A549 (cell line): ENCODE results near the gene CCDC34. TPM values are rescaled to one million over a fixed set of nuclear protein-coding genes. Genes with fewer than 3 reads are reported as not detected.

Source experiments
- ATAC-seq, 2 experiments: fragments of 200-7000 bp in 1 of 2; fragments of >200 bp in 1 of 2; cut with Nextera tagmentation in 1 of 2; cut with Tn5 transposase in 1 of 2; 3 replicates each; pipeline versions ENCODE4 v1.8.0 to v1.9.1; 2018 to 2020; ENCODE audit warnings: mild to moderate bottlenecking in 1 of 2, moderate library complexity in 1 of 2
- CTCF ChIA-PET: fragments of 300-600 bp; sonication (Branson Sonifier 250); formaldehyde crosslinking; extraction: SDS; loops from one replicate; lab custom pipeline; 2021; ENCODE audit warnings: antibody characterized with exemption, inconsistent platforms; lab: Yijun Ruan, JAX
- POLR2A ChIA-PET: fragments of 350-600 bp; formaldehyde crosslinking; extraction: SDS; loops from one replicate; lab custom pipeline; 2021; ENCODE audit warnings: antibody characterized with exemption, inconsistent platforms; lab: Yijun Ruan, JAX
- DNase-seq, 2 experiments: peaks; one replicate each; pipeline versions ENCODE4 v3.0.0 to v3.0.0-alpha.2; 2011 to 2016; ENCODE audit warnings: low read depth in 1 of 2, low spot score in 1 of 2
- FAIRE-seq: peaks from 2 replicates; lab custom pipeline; 2011; peaks lifted over from hg19 to GRCh38; lab: Jason Lieb, UNC
- H3K27ac ChIP-seq, 2 experiments: fragments of >200 bp; sonication (Bioruptor Twin); formaldehyde crosslinking; 3 replicates each; pipeline ENCODE4 v1.5.1; 2016 to 2017
- H3K4me1 ChIP-seq: fragments of >200 bp; sonication (Bioruptor Twin); formaldehyde crosslinking; 3 replicates; pipeline ENCODE4 v1.6.1; 2016
- H3K4me2 ChIP-seq: fragments of >200 bp; sonication (Bioruptor Twin); formaldehyde crosslinking; 3 replicates; pipeline ENCODE4 v1.6.1; 2016
- H3K4me3 ChIP-seq: fragments of >200 bp; sonication (Bioruptor Twin); formaldehyde crosslinking; 3 replicates; pipeline ENCODE4 v1.5.1; 2016
- H3K9me3 ChIP-seq: fragments of >200 bp; sonication (Bioruptor Twin); formaldehyde crosslinking; 3 replicates; pipeline ENCODE4 v1.6.1; 2016
- BCL3 ChIP-seq: fragments of >200 bp; sonication (Bioruptor Twin); formaldehyde crosslinking; IDR thresholded peaks from 3 replicates; pipeline ENCODE4 v1.6.1; 2016
- BHLHE40 ChIP-seq: IDR thresholded peaks from 2 replicates; pipeline ENCODE4 v1.6.1; 2012; ENCODE audit warnings: low read depth, low read length, inconsistent platforms
- CHD4 ChIP-seq: fragments of 200-600 bp; sonication (generic); IDR thresholded peaks from 2 replicates; pipeline ENCODE4 v1.6.1; 2016; ENCODE audit warnings: antibody characterized with exemption, mild to moderate bottlenecking, borderline replicate concordance
- E2F6 ChIP-seq: IDR thresholded peaks from 2 replicates; pipeline ENCODE4 v1.6.1; 2012; ENCODE audit warnings: low read depth, borderline replicate concordance
- EHF ChIP-seq: fragments of 250-450 bp; sonication (Bioruptor Pico); IDR thresholded peaks from 2 replicates; pipeline ENCODE4 v1.5.0; 2020; ENCODE audit warnings: mild to moderate bottlenecking
- ELK1 ChIP-seq: fragments of 150-350 bp; IDR thresholded peaks from 2 replicates; pipeline ENCODE4 v1.6.1; 2014; ENCODE audit warnings: low read depth, mild to moderate bottlenecking, low read length
- ESRRA ChIP-seq: fragments of 150-350 bp; IDR thresholded peaks from 2 replicates; pipeline ENCODE4 v1.6.1; 2014; ENCODE audit warnings: mild to moderate bottlenecking, low read length, borderline replicate concordance
- FOSL2 ChIP-seq, 2 experiments: fragments of 450-650 bp in 1 of 2; fragments of >200 bp in 1 of 2; sonication (Bioruptor Twin) in 1 of 2; formaldehyde crosslinking; IDR thresholded peaks; 2 replicates each; pipeline versions ENCODE4 v1.5.0 to v1.6.1; 2016 to 2020; ENCODE audit warnings: mild to moderate bottlenecking in 1 of 2, moderate library complexity in 1 of 2
- FOXS1 ChIP-seq: fragments of 250-450 bp; sonication (Bioruptor Pico); IDR thresholded peaks from 2 replicates; pipeline ENCODE4 v1.5.0; 2020; ENCODE audit warnings: mild to moderate bottlenecking, moderate library complexity
- GATA3 ChIP-seq: IDR thresholded peaks from 2 replicates; pipeline ENCODE4 v1.6.1; 2012; ENCODE audit warnings: borderline replicate concordance
- HDAC2 ChIP-seq: fragments of 200-600 bp; sonication (generic); IDR thresholded peaks from 2 replicates; pipeline ENCODE4 v1.6.1; 2016
- HEYL ChIP-seq: fragments of 250-450 bp; sonication (Bioruptor Pico); IDR thresholded peaks from 2 replicates; pipeline ENCODE4 v1.8.0; 2021; ENCODE audit warnings: mild to moderate bottlenecking, moderate library complexity
- HOXA7 ChIP-seq: fragments of 250-450 bp; sonication (Bioruptor Pico); IDR thresholded peaks from 2 replicates; pipeline ENCODE4 v1.5.0; 2020; ENCODE audit warnings: mild to moderate bottlenecking, moderate library complexity
- HOXB5 ChIP-seq: fragments of 250-450 bp; sonication (Bioruptor Pico); IDR thresholded peaks from 2 replicates; pipeline ENCODE4 v1.5.0; 2020; ENCODE audit warnings: mild to moderate bottlenecking, moderate library complexity
- JUN ChIP-seq, 2 experiments: fragments of >200 bp; sonication (Bioruptor Twin); formaldehyde crosslinking; IDR thresholded peaks; 2 replicates in 1 of 2; 3 replicates in 1 of 2; pipeline ENCODE4 v1.6.1; 2016 to 2017
- KDM5A ChIP-seq: fragments of 200-600 bp; sonication (generic); IDR thresholded peaks from 2 replicates; pipeline ENCODE4 v1.6.1; 2016; ENCODE audit warnings: antibody characterized with exemption, mild to moderate bottlenecking
- POLR2A ChIP-seq: IDR thresholded peaks from 2 replicates; pipeline ENCODE4 v1.6.1; 2012; ENCODE audit warnings: mild to moderate bottlenecking, low read length
- POLR2AphosphoS2 ChIP-seq: conservative IDR thresholded peaks from 2 replicates; pipeline ENCODE4 v1.6.1; 2012; ENCODE audit warnings: low read length, improper control_type of control experiment, inconsistent platforms
- RARB ChIP-seq: fragments of 250-450 bp; sonication (Bioruptor Pico); IDR thresholded peaks from 2 replicates; pipeline ENCODE4 v1.8.0; 2021; ENCODE audit warnings: mild to moderate bottlenecking, moderate library complexity
- RCOR1 ChIP-seq: fragments of 150-350 bp; IDR thresholded peaks from 2 replicates; pipeline ENCODE4 v1.6.1; 2014; ENCODE audit warnings: antibody characterized with exemption, low read length, low read depth
- SMC3 ChIP-seq: fragments of >200 bp; sonication (Bioruptor Twin); formaldehyde crosslinking; IDR thresholded peaks from 3 replicates; pipeline ENCODE4 v1.6.1; 2018; ENCODE audit warnings: inconsistent platforms
- SREBF2 ChIP-seq: fragments of 450-650 bp; IDR thresholded peaks from 2 replicates; pipeline ENCODE4 v1.6.1; 2014; ENCODE audit warnings: mild to moderate bottlenecking, moderate library complexity
- TP53 ChIP-seq: fragments of 250-450 bp; sonication (Bioruptor Pico); IDR thresholded peaks from 2 replicates; pipeline ENCODE4 v1.5.0; 2021; ENCODE audit warnings: mild to moderate bottlenecking, moderate library complexity
- USF2 ChIP-seq: fragments of 450-650 bp; IDR thresholded peaks from 2 replicates; pipeline ENCODE4 v1.6.1; 2014; ENCODE audit warnings: antibody characterized with exemption
- ZC3H11A ChIP-seq: fragments of 450-650 bp; IDR thresholded peaks from 2 replicates; pipeline ENCODE4 v1.6.1; 2014; ENCODE audit warnings: antibody characterized with exemption, mild to moderate bottlenecking
- ZNF302 ChIP-seq: fragments of 250-450 bp; sonication (Bioruptor Pico); IDR thresholded peaks from 2 replicates; pipeline ENCODE4 v1.9.0; 2021; ENCODE audit warnings: inconsistent platforms, mild to moderate bottlenecking, moderate library complexity
- ZSCAN20 ChIP-seq: fragments of 250-450 bp; sonication (Bioruptor Pico); IDR thresholded peaks from 2 replicates; pipeline ENCODE4 v1.8.0; 2022; ENCODE audit warnings: mild to moderate bottlenecking, moderate library complexity
- WGBS: methylation state at CpG from one replicate; pipeline ENCODE4 v1.1.6; 2017; ENCODE audit errors: missing lambda C conversion rate; 5-methylcytosine and 5-hydroxymethylcytosine counted together
- polyA plus RNA-seq, 4 experiments: library from polyadenylated mRNA; depleted of rRNA in 3 of 4; stranded (reverse); fragments of >200 nt; fragmentation: RNase III in 1 of 4; extraction: RNeasy Plus Mini Kit Qiagen cat#74134 plus additional on column Dnase treatment in 1 of 4; gene quantifications; 2 replicates in 3 of 4; 3 replicates in 1 of 4; pipeline ENCODE4 v1.2.3, GENCODE V29; 2011 to 2017
- TF ChIP-seq, protein P1 (sequence below): IDR thresholded peaks from 2 replicates; pipeline ENCODE4 v1.6.1; 2012
- TF ChIP-seq, protein P2 (sequence below): fragments of 200-600 bp; sonication (generic); IDR thresholded peaks from 2 replicates; pipeline ENCODE4 v1.6.1; 2016; ENCODE audit warnings: antibody characterized with exemption, mild to moderate bottlenecking, moderate library complexity
- TF ChIP-seq, protein P3 (sequence below): fragments of >200 bp; sonication (Bioruptor Twin); formaldehyde crosslinking; IDR thresholded peaks from 2 replicates; pipeline ENCODE4 v1.6.1; 2016
- TF ChIP-seq, protein P4 (sequence below): IDR thresholded peaks from 2 replicates; pipeline ENCODE4 v1.6.1; 2012
- TF ChIP-seq, protein P5 (sequence below): fragments of >200 bp; sonication (Bioruptor Twin); formaldehyde crosslinking; IDR thresholded peaks from 3 replicates; pipeline ENCODE4 v1.5.1; 2016

Gene CCDC34
- polyA plus RNA-seq, 2 of the 4 experiments (the other 2 are of a cell fraction): 32.0 to 35.9 TPM

- H3K27ac ChIP-seq: peak overlapping the region; percentile 90 to 96
- WGBS: 51% methylated on average over 2 of the region's 2 CpGs
- FAIRE-seq (peak; percentile 13), DNase-seq (no peak), ATAC-seq (peak; percentile 46 to 52; a peak in 5 of 6 replicates)
- no peaks in the 10 kb centered on the region for H3K9me3 ChIP-seq
- peaks cover 92% of the 10 kb centered on the region for H3K4me1 ChIP-seq
- H3K4me2 ChIP-seq: peak overlapping the region; percentile 76
- H3K4me3 ChIP-seq: peak overlapping the region; percentile 14; the same call in 2 of the 3 replicates
- POLR2A ChIA-PET: no interaction called here
- CTCF ChIA-PET: interaction anchor here (0.8 to 1.7 kb wide), 3 partner anchors 12 to 219 kb away, joined by 3 to 7 read pairs (median 4); no protein-coding TSS in a partner anchor
- TF ChIP-seq POLR2AphosphoS2 (no peak), ELK1 (no peak), BCL3 (no peak), CHD4 (no peak), KDM5A (no peak), FOSL2 (IDR thresholded peaks at IDR 0.05) (no peak), FOSL2 (CRISPR knock-in tag; IDR thresholded peaks at IDR 0.05) (no peak), HEYL (CRISPR knock-in tag) (peak; percentile 87), HOXB5 (CRISPR knock-in tag) (peak; percentile 60; the same call in 1 of the 2 replicates), POLR2A (no peak), JUN (IDR thresholded peaks at IDR 0.05) (no peak), RARB (CRISPR knock-in tag) (no peak), E2F6 (no peak), ZC3H11A (no peak), GATA3 (no peak), SMC3 (no peak), USF2 (peak; percentile 57), BHLHE40 (no peak), HDAC2 (no peak), EHF (CRISPR knock-in tag) (peak; percentile 65; the same call in 1 of the 2 replicates), ZNF302 (no peak), TP53 (CRISPR knock-in tag) (0 out of 2 replicates have a peak, but pooled peaks have one; percentile 53), SREBF2 (no peak), ZSCAN20 (CRISPR knock-in tag) (peak; percentile 78), ESRRA (no peak), FOXS1 (CRISPR knock-in tag) (no peak), RCOR1 (no peak), HOXA7 (no peak)
- TF ChIP-seq, protein P1, sequence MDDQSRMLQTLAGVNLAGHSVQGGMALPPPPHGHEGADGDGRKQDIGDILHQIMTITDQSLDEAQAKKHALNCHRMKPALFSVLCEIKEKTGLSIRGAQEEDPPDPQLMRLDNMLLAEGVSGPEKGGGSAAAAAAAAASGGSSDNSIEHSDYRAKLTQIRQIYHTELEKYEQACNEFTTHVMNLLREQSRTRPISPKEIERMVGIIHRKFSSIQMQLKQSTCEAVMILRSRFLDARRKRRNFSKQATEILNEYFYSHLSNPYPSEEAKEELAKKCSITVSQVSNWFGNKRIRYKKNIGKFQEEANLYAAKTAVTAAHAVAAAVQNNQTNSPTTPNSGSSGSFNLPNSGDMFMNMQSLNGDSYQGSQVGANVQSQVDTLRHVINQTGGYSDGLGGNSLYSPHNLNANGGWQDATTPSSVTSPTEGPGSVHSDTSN: no peak
- TF ChIP-seq, protein P2, sequence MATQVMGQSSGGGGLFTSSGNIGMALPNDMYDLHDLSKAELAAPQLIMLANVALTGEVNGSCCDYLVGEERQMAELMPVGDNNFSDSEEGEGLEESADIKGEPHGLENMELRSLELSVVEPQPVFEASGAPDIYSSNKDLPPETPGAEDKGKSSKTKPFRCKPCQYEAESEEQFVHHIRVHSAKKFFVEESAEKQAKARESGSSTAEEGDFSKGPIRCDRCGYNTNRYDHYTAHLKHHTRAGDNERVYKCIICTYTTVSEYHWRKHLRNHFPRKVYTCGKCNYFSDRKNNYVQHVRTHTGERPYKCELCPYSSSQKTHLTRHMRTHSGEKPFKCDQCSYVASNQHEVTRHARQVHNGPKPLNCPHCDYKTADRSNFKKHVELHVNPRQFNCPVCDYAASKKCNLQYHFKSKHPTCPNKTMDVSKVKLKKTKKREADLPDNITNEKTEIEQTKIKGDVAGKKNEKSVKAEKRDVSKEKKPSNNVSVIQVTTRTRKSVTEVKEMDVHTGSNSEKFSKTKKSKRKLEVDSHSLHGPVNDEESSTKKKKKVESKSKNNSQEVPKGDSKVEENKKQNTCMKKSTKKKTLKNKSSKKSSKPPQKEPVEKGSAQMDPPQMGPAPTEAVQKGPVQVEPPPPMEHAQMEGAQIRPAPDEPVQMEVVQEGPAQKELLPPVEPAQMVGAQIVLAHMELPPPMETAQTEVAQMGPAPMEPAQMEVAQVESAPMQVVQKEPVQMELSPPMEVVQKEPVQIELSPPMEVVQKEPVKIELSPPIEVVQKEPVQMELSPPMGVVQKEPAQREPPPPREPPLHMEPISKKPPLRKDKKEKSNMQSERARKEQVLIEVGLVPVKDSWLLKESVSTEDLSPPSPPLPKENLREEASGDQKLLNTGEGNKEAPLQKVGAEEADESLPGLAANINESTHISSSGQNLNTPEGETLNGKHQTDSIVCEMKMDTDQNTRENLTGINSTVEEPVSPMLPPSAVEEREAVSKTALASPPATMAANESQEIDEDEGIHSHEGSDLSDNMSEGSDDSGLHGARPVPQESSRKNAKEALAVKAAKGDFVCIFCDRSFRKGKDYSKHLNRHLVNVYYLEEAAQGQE: no peak
- TF ChIP-seq, protein P3, sequence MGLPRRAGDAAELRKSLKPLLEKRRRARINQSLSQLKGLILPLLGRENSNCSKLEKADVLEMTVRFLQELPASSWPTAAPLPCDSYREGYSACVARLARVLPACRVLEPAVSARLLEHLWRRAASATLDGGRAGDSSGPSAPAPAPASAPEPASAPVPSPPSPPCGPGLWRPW: no peak
- TF ChIP-seq, protein P4, sequence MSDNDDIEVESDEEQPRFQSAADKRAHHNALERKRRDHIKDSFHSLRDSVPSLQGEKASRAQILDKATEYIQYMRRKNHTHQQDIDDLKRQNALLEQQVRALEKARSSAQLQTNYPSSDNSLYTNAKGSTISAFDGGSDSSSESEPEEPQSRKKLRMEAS: no peak
- TF ChIP-seq, protein P5, sequence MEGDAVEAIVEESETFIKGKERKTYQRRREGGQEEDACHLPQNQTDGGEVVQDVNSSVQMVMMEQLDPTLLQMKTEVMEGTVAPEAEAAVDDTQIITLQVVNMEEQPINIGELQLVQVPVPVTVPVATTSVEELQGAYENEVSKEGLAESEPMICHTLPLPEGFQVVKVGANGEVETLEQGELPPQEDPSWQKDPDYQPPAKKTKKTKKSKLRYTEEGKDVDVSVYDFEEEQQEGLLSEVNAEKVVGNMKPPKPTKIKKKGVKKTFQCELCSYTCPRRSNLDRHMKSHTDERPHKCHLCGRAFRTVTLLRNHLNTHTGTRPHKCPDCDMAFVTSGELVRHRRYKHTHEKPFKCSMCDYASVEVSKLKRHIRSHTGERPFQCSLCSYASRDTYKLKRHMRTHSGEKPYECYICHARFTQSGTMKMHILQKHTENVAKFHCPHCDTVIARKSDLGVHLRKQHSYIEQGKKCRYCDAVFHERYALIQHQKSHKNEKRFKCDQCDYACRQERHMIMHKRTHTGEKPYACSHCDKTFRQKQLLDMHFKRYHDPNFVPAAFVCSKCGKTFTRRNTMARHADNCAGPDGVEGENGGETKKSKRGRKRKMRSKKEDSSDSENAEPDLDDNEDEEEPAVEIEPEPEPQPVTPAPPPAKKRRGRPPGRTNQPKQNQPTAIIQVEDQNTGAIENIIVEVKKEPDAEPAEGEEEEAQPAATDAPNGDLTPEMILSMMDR: no peak
Measured at GRCh38 chr11:27402450-27402849, 39.4 kb upstream of the CCDC34 start.
